Stimulated activated CD4-positive, alpha-beta T cell treated with anti-CD3 and anti-CD28 coated beads, Interleukin-2, amount 100 ng/mL, for 4 hours (primary cell): ENCODE measurements around the gene DEPDC1B.
"Not testable (repeated sequence)": the region's sequence is repeated elsewhere in the genome, so short reads cannot be mapped to it uniquely, and the experiment has no call there.

ENCODE experiments used
- DNase-seq: peaks from one replicate; pipeline ENCODE4 v3.0.0-alpha.2; 2020; ENCODE audit warnings: low read depth

The DEPDC1B gene

GRCh38 chr5:60584304-60584703, 115.7 kb downstream of the DEPDC1B start:
- DNase-seq: no peak

GRCh38 chr5:60583616-60584015, 116.3 kb downstream of the DEPDC1B start:
- no peak for DNase-seq

GRCh38 chr5:60578315-60578714, 121.7 kb downstream of the DEPDC1B start:
- DNase-seq: no peak

- DNase-seq: no peak
Observed at GRCh38 chr5:60577116-60577515, 122.8 kb downstream of the DEPDC1B start.

GRCh38 chr5:60576425-60576824, 123.5 kb downstream of the DEPDC1B start:
- DNase-seq: no peak

- no peak for DNase-seq
Observed at GRCh38 chr5:60568646-60569045, 131.3 kb downstream of the DEPDC1B start.

GRCh38 chr5:60563696-60564324, 136.2 kb downstream of the DEPDC1B start:
- no peak for DNase-seq

GRCh38 chr5:60553291-60553690, 146.7 kb downstream of the DEPDC1B start:
- DNase-seq: not testable (repeated sequence)

GRCh38 chr5:60551829-60552228, 148.1 kb downstream of the DEPDC1B start:
- DNase-seq: no peak

- DNase-seq: no peak
Observed at GRCh38 chr5:60551250-60551649, 148.7 kb downstream of the DEPDC1B start.

GRCh38 chr5:60550311-60550710, 149.7 kb downstream of the DEPDC1B start:
- DNase-seq: no peak

- DNase-seq: no peak
Observed at GRCh38 chr5:60549841-60550240, 150.1 kb downstream of the DEPDC1B start.
